Testis (tissue), 3 donors: ENCODE data around the gene AMZ1. TPM values are rescaled to one million over a fixed set of nuclear protein-coding genes. Genes with fewer than 3 reads are reported as not detected.
"Not testable (repeated sequence)": the region's sequence is repeated elsewhere in the genome, so short reads cannot be mapped to it uniquely, and the experiment has no call there.

Experiments
- DNase-seq: peaks from one replicate; pipeline ENCODE4 v3.0.0-alpha.2; 2019
- H3K27ac ChIP-seq, 2 donors: fragments of 200-600 bp; sonication (generic); one replicate each; pipeline ENCODE4 v1.5.1; 2019
- H3K27me3 ChIP-seq: fragments of 200-600 bp; sonication (generic); one replicate; pipeline ENCODE4 v1.5.1; 2019
- H3K36me3 ChIP-seq: fragments of 200-600 bp; sonication (generic); one replicate; pipeline ENCODE4 v1.5.1; 2017; ENCODE audit warnings: low read depth; ENCODE audit errors: missing control alignments
- H3K4me1 ChIP-seq: fragments of 200-600 bp; sonication (generic); one replicate; pipeline ENCODE4 v1.5.1; 2019
- H3K4me3 ChIP-seq, 2 donors: fragments of 200-600 bp; sonication (generic); one replicate each; pipeline ENCODE4 v1.5.1; 2017 to 2019
- H3K9me3 ChIP-seq: fragments of 200-600 bp; sonication (generic); one replicate; pipeline ENCODE4 v1.5.1; 2017
- POLR2A ChIP-seq: fragments of 450-650 bp; IDR thresholded peaks from one replicate; pipeline ENCODE4 v1.6.1; 2017; ENCODE audit warnings: antibody characterized with exemption, mild to moderate bottlenecking, moderate library complexity
- WGBS, 2 donors: methylation state at CpG; one replicate each; pipeline ENCODE4 v1.1.5; 2018; 5-methylcytosine and 5-hydroxymethylcytosine counted together
- intact Hi-C: fragments of 100-400 bp; cut with DNase I; formaldehyde crosslinking; loops from one replicate; pipeline ENCODE4 v1.15.1; 2023; ENCODE audit warnings: low total_unique reads
- polyA plus RNA-seq: library from polyadenylated mRNA; stranded (reverse); fragments of 350-450 nt; fragmentation: Illumina TruSeq; extraction: RNeasy Lipid Tissue Mini Kit (QIAGEN cat#74804); gene quantifications from one replicate; pipeline ENCODE4 v1.2.3, GENCODE V29; 2014; ENCODE audit warnings: low read depth, low replicate concordance; ENCODE audit not compliant: insufficient read depth
- total RNA-seq, 2 donors: library from RNA; depleted of rRNA; stranded (reverse); fragments of >200 nt; gene quantifications; one replicate each; pipeline ENCODE4 v1.2.3, GENCODE V29; 2016
- TF ChIP-seq, protein P1 (sequence below), 3 experiments: fragments of 450-650 bp in 2 of 3; fragments of 200-600 bp in 1 of 3; sonication (generic) in 1 of 3; IDR thresholded peaks; one replicate each; pipeline ENCODE4 v1.5.1; 2016 to 2019; ENCODE audit warnings: antibody characterized with exemption in 3 of 3, mild to moderate bottlenecking in 2 of 3, moderate library complexity in 1 of 3

The AMZ1 gene
- total and polyA plus RNA-seq, 3 donors from 2014 or later = 1.1 to 3.2 (median 2.7) TPM

GRCh38 chr7:2723138-2723850 lies 35.3 kb downstream of the AMZ1 start:
- Histone ChIP-seq H3K27me3 (no peaks in the 10 kb centered on the region), H3K4me1 (peaks cover under 1% of the 10 kb centered on the region), H3K9me3 (no peaks in the 10 kb centered on the region), H3K27ac (no peak overlapping the region), H3K36me3 (no peaks in the 10 kb centered on the region), H3K4me3 (no peak overlapping the region)
- 88 to 89% methylated on average over 13 to 23 of the region's 23 CpGs for WGBS, 2 donors
- DNase-seq = no peak
- TF ChIP-seq POLR2A = no peak
- TF ChIP-seq, protein P1, sequence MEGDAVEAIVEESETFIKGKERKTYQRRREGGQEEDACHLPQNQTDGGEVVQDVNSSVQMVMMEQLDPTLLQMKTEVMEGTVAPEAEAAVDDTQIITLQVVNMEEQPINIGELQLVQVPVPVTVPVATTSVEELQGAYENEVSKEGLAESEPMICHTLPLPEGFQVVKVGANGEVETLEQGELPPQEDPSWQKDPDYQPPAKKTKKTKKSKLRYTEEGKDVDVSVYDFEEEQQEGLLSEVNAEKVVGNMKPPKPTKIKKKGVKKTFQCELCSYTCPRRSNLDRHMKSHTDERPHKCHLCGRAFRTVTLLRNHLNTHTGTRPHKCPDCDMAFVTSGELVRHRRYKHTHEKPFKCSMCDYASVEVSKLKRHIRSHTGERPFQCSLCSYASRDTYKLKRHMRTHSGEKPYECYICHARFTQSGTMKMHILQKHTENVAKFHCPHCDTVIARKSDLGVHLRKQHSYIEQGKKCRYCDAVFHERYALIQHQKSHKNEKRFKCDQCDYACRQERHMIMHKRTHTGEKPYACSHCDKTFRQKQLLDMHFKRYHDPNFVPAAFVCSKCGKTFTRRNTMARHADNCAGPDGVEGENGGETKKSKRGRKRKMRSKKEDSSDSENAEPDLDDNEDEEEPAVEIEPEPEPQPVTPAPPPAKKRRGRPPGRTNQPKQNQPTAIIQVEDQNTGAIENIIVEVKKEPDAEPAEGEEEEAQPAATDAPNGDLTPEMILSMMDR (IDR thresholded peaks at IDR 0.05) = no peak
- intact Hi-C loops = no loop called here

DNA sequence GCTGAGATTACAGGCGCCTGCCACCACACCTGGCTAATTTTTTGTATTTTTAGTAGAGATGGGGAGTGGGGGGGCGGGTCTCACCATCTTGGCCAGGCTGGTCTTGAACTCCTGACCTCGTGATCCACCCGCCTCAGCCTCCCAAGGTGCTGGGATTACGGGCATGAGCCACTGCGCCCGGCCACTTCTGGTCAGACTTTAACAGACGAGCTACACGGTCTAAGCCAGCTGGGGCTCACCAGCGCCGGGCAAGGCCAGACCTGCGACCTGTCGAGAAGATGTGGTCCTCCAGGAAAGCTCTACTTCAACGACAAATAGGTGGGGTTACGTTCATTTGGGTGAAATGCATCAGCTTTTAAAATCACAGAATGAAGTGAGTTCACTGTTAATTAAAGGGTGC lies 36.0 kb downstream of the AMZ1 start:
- H3K36me3 ChIP-seq, H3K27me3 ChIP-seq, H3K4me1 ChIP-seq, H3K9me3 ChIP-seq, H3K27ac ChIP-seq, H3K4me3 ChIP-seq, intact Hi-C loops, DNase-seq: not testable (repeated sequence)
- WGBS, 2 donors = 96% methylated on average over 13 to 15 of the region's 15 CpGs

DNA sequence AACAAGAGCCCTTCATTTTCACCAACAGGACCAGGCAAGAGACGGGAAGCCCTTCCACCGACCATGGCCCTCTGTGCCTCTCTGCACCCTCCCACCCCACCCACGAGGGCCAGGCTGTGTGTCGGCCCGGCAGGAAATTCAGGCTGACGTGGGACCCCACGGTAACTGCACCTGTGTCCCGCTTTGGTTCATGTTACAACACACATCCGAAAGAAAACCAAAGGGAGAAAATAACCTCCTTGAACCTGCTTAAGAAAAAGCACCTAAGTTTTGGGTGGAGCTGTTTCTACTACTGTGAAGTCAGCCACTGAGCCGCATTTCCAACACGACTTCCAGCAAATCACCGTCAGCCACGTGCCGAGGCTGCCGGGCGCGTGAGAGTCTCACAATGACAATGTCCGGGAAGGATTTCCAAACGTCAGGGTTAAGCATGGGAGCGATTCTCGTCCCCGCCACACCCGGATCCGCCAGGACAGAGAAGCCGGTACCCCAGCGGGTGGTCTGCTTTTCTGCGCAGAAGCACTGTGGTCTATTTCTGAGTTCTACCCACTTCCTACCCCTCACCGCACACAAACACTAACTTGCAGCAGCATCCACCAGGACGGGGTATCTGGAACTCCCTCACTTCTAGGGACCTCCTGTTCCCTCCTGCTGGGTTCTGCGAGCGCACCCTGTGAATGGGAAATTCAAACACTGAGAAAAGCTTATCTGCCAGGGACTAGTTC lies 36.6 kb downstream of the AMZ1 start:
- no peaks in the 10 kb centered on the region for H3K36me3 ChIP-seq
- H3K9me3 ChIP-seq = no peaks in the 10 kb centered on the region
- 95 to 96% methylated on average over 30 to 31 of the region's 31 CpGs for WGBS, 2 donors
- TF ChIP-seq, protein P1 (IDR thresholded peaks at IDR 0.05) = no peak
- TF ChIP-seq POLR2A = no peak
- no peak overlapping the region for H3K4me3 ChIP-seq
- DNase-seq = no peak
- intact Hi-C loops = no loop called here
- H3K4me1 ChIP-seq = peaks cover 13% of the 10 kb centered on the region
- no peak overlapping the region for H3K27ac ChIP-seq
- H3K27me3 ChIP-seq = no peaks in the 10 kb centered on the region

- peaks cover 21% of the 10 kb centered on the region for H3K4me1 ChIP-seq
- no peaks in the 10 kb centered on the region for H3K9me3 ChIP-seq
- intact Hi-C loops = no loop called here
- 90 to 96% methylated on average over 22 to 34 of the region's 34 CpGs for WGBS, 2 donors
- no peak overlapping the region for H3K27ac ChIP-seq
- TF ChIP-seq, protein P1 (IDR thresholded peaks at IDR 0.05) = no peak
- TF ChIP-seq POLR2A = no peak
- no peak overlapping the region for H3K4me3 ChIP-seq
- no peak for DNase-seq
- H3K27me3 ChIP-seq = no peaks in the 10 kb centered on the region
- H3K36me3 ChIP-seq = no peaks in the 10 kb centered on the region
Measured at GRCh38 chr7:2725178-2726105, 37.4 kb downstream of the AMZ1 start.
